ENCODE results near the gene EXOSC9.

The EXOSC9 gene

DNA sequence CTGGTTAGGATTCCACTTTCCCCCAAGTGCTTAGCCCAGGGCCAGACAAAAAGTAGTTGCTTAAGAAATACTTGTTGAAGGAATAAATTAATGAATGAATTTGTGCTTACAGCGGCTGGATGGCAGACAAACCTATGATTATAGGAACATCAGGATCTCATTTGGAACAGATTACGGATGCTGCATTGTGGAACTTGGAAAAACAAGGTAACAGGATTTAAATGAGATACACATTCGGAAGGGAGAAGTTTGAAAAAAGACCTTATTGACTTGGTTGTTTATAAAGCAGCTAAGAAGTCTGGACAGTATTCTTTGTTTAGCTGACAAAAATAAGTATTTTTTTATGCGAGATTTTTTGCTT, 572 bp downstream of the EXOSC9 start:
- peak overlapping the region; percentile 95 for H3K4me3 Mint-ChIP-seq
- H3K4me1 Mint-ChIP-seq, result peaks cover 54% of the 10 kb centered on the region
- no peaks in the 10 kb centered on the region for H3K9me3 Mint-ChIP-seq
- H3K27me3 Mint-ChIP-seq, result no peaks in the 10 kb centered on the region
- H3K27ac Mint-ChIP-seq, result peak overlapping the region; percentile 100
- peaks cover 6% of the 10 kb centered on the region for H3K36me3 Mint-ChIP-seq

DNA sequence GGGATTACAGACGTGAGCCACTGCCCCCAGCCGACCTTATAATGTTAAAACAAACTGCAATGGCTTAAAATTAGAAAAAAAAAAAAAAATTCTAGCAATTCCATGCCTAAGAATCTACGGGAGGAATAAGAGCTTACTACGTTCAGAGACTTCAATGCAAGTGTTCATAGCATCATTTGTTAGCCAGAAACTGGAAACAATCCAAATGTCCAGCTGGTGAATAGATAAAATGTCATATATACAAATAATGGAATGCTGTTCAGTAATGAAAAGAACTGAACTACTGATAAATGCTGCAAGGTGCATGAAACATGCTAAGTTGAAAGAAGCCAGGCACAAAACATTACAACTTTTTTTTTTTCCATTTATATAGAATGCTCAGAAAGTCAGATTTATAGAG, 5.3 kb downstream of the EXOSC9 start:
- Mint-ChIP-seq H3K4me1 (peaks cover 31% of the 10 kb centered on the region), H3K4me3 (no peak overlapping the region), H3K9me3 (no peaks in the 10 kb centered on the region), H3K36me3 (peaks cover 9% of the 10 kb centered on the region), H3K27me3 (no peaks in the 10 kb centered on the region), H3K27ac (no peak overlapping the region)

DNA sequence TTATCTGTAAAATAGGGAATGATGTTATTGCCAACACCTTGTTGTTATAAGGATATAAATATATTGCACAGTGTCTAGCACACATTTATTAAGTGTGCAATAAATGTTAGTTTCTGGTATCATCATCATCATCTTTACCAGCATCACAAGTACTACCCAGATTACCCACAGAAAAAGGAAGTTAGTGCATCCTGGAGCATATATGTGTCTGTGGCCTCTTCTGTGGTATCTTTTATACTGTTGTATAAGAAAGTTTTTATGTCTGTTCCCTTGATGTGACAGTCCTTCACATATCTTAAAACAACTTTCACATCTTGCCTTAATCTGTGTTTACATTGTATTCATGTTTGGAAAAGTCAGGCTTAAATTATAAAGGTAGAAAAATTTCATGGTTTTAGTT, 10.0 kb downstream of the EXOSC9 start:
- Mint-ChIP-seq H3K9me3 (no peaks in the 10 kb centered on the region), H3K36me3 (peaks cover 8% of the 10 kb centered on the region), H3K4me3 (no peak overlapping the region), H3K27ac (no peak overlapping the region), H3K4me1 (peaks cover 6% of the 10 kb centered on the region), H3K27me3 (no peaks in the 10 kb centered on the region)

DNA sequence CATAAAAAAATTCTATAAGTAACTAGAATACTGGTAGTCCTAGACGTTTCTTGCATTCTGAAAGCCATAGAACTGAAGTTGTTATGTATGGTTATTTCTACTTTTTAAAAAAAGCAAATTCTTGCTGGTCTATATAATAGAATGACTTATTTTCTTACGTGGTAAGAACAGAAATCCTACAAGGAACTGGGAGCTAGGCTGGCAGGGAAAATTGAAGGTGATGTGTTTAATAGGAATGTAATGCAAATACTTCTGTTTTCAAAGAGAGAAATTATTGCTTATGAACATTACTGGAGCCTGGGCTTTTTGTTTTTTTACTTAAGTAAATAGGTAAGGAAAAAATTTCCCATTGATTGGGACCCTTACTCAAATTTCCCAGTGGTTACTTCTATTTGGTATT, 13.6 kb downstream of the EXOSC9 start:
- Mint-ChIP-seq H3K4me3 (no peak overlapping the region), H3K27ac (no peak overlapping the region), H3K27me3 (no peaks in the 10 kb centered on the region), H3K36me3 (peaks cover 7% of the 10 kb centered on the region), H3K9me3 (no peaks in the 10 kb centered on the region), H3K4me1 (no peaks in the 10 kb centered on the region)

DNA sequence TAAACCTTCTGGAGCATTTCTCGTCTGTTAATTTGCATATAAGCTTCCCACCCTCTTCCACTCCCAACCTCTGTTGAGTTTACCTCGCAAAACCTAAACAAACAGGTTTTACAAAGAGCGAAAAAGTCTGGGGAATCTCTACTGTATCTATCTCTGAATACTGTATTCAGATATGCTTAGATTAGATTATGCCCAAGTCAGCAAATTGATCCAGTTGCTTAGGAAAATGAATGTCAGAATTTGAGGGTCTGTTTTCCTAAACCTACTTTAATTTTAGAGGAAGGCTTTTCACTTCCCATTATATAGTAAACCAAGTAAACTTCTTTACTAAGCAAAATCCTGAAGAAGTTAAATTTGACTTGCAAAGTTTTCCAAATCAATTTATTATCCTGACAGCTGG, 15.9 kb downstream of the EXOSC9 start:
- no peaks in the 10 kb centered on the region for H3K9me3 Mint-ChIP-seq

DNA sequence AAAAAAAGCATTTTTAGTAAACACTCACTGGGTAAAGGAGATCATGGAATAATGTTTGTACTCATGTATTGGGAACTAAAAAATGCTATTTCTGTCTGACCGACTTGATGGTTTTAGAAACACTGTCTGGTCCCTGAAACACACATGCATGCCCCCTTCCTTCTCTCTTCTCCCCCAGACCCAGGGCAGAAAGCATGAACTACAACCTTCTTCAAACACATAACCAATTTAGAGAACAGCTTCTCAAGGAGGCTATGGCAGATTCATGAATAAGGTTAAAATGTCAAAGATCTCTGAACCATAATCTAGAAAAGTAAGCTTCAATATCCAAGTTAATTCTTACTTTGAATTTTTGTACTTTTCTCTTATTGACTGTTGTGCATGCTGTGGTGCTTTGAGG, 16.6 kb downstream of the EXOSC9 start:
- peaks cover 3% of the 10 kb centered on the region for H3K36me3 Mint-ChIP-seq
- no peak overlapping the region for H3K27ac Mint-ChIP-seq
- H3K9me3 Mint-ChIP-seq, result no peaks in the 10 kb centered on the region
- peaks cover 7% of the 10 kb centered on the region for H3K4me1 Mint-ChIP-seq
- H3K4me3 Mint-ChIP-seq, result no peak overlapping the region
- H3K27me3 Mint-ChIP-seq, result no peaks in the 10 kb centered on the region

More for the DNA sequence above, 15.9 kb downstream of the EXOSC9 start:
- Mint-ChIP-seq H3K36me3 (peaks cover 3% of the 10 kb centered on the region), H3K4me1 (no peaks in the 10 kb centered on the region), H3K27ac (no peak overlapping the region), H3K4me3 (no peak overlapping the region), H3K27me3 (no peaks in the 10 kb centered on the region)

DNA sequence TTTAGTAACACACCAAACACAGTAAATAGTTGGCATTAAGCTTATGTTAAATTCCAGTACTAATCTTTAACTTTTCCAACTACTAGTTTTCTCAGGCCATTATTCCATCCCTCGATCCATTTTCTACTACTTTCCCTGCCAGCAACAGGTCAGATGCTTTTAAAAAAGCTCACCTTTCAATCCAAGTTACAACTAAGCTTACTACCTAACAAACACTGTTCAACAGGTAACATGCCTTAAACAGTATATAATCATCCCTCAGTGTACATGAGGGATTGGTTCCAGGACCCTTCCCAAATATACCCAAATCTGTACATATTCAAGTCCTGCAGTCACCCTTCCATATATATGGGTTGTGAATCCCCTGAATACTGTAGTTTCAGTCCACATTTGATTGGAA, 17.1 kb downstream of the EXOSC9 start:
- no peaks in the 10 kb centered on the region for H3K27me3 Mint-ChIP-seq
- H3K9me3 Mint-ChIP-seq, result no peaks in the 10 kb centered on the region
- peak overlapping the region; percentile 1 for H3K27ac Mint-ChIP-seq
- H3K4me1 Mint-ChIP-seq, result peaks cover 9% of the 10 kb centered on the region
- no peak overlapping the region for H3K4me3 Mint-ChIP-seq
- H3K36me3 Mint-ChIP-seq, result peaks cover 3% of the 10 kb centered on the region

DNA sequence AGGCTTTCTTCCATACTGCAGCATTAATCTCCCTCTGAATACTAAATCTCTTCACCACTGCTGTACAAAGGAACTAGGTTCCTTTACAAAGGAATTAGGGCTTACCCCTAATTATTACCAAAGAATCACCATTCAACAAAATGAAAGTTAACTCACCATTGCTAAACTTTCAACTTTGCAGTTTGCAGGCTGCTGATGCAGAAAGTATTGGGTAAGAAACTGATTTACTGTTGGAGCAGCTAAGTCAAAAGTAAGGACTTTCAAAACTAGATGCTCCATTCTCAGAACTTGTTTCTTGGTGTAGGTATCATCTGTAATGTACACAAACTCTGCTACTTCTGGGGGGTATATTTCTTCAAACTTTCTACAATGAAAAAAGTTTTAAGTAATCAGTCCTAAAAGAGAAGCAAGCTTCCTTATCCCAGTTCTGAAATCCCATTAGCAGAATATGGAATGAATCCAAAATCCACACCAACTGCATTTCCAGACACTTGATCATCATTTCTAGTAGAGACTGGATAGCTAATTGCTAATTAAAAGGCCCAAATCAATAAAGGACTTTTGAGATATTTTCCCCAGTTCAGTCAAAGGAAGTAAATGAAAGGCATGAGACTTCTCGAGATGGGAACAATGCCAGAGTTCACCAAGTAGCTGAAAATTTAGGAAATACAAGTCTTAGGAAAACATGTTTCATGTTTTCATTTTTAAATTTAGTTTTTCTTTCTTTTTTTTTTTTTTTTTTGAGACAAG, 18.3 kb downstream of the EXOSC9 start:
- H3K36me3 Mint-ChIP-seq, result peaks cover 3% of the 10 kb centered on the region
- H3K27ac Mint-ChIP-seq, result peak overlapping the region; percentile 13
- H3K9me3 Mint-ChIP-seq, result no peaks in the 10 kb centered on the region
- H3K27me3 Mint-ChIP-seq, result no peaks in the 10 kb centered on the region
- no peak overlapping the region for H3K4me3 Mint-ChIP-seq
- H3K4me1 Mint-ChIP-seq, result peaks cover 16% of the 10 kb centered on the region

DNA sequence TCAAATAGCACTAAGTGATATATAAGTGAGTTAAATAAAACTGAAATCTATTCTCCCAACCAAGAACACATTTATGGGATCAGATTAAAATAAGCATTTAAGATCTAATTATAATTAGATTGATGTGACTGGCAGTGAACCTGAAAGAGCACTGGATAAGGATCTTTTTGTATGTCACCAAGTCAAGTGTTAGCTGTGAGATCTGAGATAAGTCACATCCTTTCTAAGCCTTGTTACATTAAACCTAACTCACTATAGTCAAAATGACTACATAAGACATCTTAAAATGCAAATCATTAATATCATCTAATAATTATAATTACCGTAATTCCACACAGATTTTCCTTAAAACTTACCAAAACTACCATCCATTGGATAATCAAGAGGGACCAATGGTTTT, 20.9 kb downstream of the EXOSC9 start:
- no peak overlapping the region for H3K27ac Mint-ChIP-seq
- peaks cover 16% of the 10 kb centered on the region for H3K4me1 Mint-ChIP-seq
- no peaks in the 10 kb centered on the region for H3K9me3 Mint-ChIP-seq
- peak overlapping the region; percentile 88 for H3K4me3 Mint-ChIP-seq
- no peaks in the 10 kb centered on the region for H3K36me3 Mint-ChIP-seq
- H3K27me3 Mint-ChIP-seq, result no peaks in the 10 kb centered on the region

DNA sequence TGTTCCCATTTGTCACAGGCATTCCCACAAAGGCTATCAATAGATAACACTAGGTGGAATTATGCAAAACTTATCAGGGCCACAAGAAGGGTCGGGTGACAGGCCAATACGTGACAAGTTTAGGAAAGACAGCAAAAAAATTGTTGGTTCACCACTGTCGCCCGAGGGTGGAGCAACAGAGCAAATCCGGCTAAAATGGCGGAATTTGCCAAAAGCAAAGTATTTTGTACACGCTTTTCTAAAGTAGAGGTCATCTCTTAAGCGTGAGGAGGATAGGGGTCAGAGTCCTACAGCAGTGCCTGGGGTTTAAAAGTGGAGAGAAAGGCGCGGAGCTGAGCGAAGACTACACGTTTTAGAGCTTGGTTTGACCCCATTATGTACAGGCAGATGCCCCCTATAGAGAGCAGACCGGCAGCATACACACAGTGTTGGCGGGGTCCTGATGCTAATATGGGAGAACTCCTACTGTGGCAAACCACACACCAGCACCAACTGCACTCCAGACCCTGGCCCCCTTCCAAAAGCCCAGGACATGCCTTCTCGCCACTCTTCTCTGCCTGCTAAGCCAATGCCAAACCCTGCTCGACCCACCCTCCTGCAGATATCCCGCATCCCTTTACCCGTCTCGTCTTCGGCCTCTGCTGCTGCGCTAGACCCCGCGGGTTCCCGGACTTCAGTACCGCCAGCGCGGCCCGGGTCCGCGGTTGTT, 21.8 kb downstream of the EXOSC9 start:
- no peaks in the 10 kb centered on the region for H3K27me3 Mint-ChIP-seq
- H3K27ac Mint-ChIP-seq, result peak overlapping the region; percentile 95
- H3K4me3 Mint-ChIP-seq, result peak overlapping the region; percentile 88
- no peaks in the 10 kb centered on the region for H3K9me3 Mint-ChIP-seq
- no peaks in the 10 kb centered on the region for H3K36me3 Mint-ChIP-seq
- H3K4me1 Mint-ChIP-seq, result peaks cover 16% of the 10 kb centered on the region

DNA sequence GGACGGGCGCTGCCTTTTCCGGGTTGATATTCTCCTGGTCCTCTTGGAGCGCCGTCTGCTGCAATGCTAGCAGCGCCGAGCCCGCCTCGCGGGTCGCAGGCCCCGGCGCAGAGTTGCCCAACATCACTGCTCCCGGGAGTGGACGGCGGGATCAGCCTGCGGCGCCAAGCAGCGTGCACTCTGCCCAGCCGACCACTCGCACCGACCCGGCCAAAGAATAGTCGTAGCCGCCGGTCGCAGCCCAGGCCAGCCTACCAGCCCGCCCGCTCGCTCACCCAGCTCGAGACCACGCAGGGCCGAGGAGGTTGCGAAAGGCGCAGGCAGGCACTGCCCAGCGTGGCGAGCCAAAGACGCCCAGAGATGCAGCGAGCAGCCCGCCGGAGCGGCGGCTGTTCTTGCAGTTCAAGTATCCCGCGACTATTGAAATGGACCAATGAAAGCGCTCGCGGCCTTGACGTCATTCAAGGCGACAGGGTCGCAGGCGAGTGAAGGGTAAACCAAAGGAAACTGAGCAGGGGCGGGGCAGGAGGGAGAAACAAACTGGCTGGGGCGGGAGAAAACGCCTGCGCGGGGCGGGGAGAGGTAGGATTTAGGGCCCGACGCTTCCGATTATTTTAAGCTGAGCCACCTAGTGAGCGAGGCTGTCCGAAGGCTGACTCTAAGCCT, 22.5 kb downstream of the EXOSC9 start, which contains the start of gene CCNA2:
CCNA2 (minus strand) TSS at position 379 of the 666 bp plus-strand sequence; CDS start at position 124, 255 bp downstream.
- H3K27me3 Mint-ChIP-seq, result no peaks in the 10 kb centered on the region
- H3K27ac Mint-ChIP-seq, result peak within 1 kb of the TSS; percentile 95
- no peaks in the 10 kb centered on the region for H3K36me3 Mint-ChIP-seq
- H3K9me3 Mint-ChIP-seq, result no peaks in the 10 kb centered on the region
- peaks cover 16% of the 10 kb centered on the region for H3K4me1 Mint-ChIP-seq
- peak within 1 kb of the TSS; percentile 88 for H3K4me3 Mint-ChIP-seq

DNA sequence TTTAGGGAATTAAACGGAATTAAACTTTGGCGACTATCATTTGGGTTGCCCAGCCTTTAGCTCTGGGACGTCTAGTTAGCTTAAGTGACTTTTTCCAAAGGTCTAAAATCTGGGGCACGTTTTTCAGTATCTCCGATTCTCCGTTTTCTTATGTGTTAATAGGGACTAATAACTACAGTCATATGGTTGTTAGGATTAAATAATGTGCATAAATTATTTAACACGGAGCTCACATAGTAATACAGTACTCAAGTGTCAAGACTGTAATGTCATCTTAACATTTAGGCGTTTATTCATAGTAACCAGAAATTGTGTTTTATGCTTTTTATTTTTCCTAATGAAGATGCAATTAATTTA, 23.0 kb downstream of the EXOSC9 start:
- no peaks in the 10 kb centered on the region for H3K9me3 Mint-ChIP-seq
- peaks cover 16% of the 10 kb centered on the region for H3K4me1 Mint-ChIP-seq
- peak overlapping the region; percentile 88 for H3K4me3 Mint-ChIP-seq
- H3K27ac Mint-ChIP-seq, result peak overlapping the region; percentile 95
- no peaks in the 10 kb centered on the region for H3K36me3 Mint-ChIP-seq
- no peaks in the 10 kb centered on the region for H3K27me3 Mint-ChIP-seq

DNA sequence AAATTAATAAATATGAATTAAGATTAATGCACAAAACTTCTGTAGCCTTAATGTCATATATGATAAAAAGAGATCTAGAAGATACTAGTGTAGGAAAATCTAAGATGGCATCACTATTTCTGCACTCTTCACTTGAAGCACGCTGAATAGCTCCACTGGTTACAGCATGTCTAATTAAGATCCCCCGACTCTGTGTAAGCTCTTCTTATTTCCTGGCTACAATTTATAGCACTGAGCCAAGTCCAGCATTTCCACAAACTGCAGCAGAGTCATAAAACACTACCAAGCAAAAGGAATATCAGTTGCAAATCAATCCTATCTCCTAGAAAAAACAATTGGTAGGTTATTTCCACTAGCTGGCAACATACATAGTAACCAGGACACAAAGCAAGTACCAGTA, 23.8 kb downstream of the EXOSC9 start:
- H3K4me1 Mint-ChIP-seq, result peaks cover 16% of the 10 kb centered on the region
- H3K9me3 Mint-ChIP-seq, result no peaks in the 10 kb centered on the region
- no peaks in the 10 kb centered on the region for H3K36me3 Mint-ChIP-seq
- H3K4me3 Mint-ChIP-seq, result no peak overlapping the region
- H3K27me3 Mint-ChIP-seq, result no peaks in the 10 kb centered on the region
- no peak overlapping the region for H3K27ac Mint-ChIP-seq

DNA sequence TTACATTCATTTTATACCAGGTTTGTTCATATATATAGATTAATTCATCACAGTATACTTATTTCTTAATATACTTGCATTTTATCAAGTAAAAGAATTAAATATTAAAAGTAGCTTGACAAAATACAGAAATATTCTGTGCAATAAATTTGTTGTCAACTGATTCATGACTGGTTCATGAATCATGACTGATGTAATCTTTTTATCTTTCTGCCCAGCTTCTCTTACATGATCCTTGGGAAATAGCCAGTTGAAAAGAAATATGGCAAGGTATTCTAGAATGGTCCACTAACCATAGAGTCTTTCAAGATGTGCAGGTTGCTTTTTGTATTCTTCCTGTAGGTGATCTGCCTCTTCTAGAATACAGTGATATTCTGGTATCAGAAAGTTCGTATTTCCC, 26.7 kb downstream of the EXOSC9 start:
- Mint-ChIP-seq H3K27ac (no peak overlapping the region), H3K27me3 (no peaks in the 10 kb centered on the region), H3K4me3 (no peak overlapping the region), H3K4me1 (peaks cover 8% of the 10 kb centered on the region), H3K9me3 (no peaks in the 10 kb centered on the region), H3K36me3 (peaks cover under 1% of the 10 kb centered on the region)

DNA sequence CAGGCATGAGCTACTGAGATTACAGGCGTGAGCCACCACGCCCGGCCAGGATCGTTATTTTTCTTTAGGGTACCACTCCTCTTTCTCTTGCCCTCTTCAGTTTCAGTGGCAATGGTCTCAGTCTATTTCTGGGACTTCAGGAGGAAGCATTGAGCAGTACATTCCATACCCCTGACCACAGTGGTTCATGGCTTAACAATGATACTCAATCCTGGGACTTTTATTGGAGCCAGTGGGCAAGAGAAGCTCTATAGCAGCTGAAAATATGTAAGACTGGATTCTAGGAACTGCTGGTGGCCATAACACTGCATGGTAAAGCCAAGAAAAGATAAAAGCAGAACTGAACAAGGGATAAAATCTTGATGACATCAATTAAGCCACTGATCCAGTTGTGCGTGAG, 28.4 kb downstream of the EXOSC9 start:
- Mint-ChIP-seq H3K4me1 (no peaks in the 10 kb centered on the region), H3K27me3 (no peaks in the 10 kb centered on the region), H3K27ac (no peak overlapping the region), H3K9me3 (no peaks in the 10 kb centered on the region), H3K4me3 (no peak overlapping the region), H3K36me3 (peaks cover 1% of the 10 kb centered on the region)

DNA sequence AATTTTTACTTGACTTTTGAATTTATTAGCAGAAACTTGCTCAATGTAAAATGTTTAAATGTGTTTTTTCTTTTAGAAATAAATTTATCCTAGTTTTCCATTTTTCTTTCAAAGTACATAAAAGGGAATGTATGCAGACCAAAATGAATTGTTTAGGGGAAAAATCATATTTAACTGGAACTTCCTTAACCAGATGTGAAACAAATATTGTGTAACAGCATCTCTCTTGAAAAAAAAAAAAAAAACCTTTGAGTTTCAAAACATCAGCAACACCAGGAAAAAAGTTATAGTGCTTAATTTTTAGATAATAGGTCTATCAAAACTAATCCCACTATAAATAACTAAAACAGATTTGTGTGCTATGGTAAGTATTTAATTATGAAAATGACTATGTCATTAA, 37.0 kb downstream of the EXOSC9 start:
- Mint-ChIP-seq H3K4me3 (no peak overlapping the region), H3K9me3 (no peaks in the 10 kb centered on the region), H3K36me3 (peaks cover 18% of the 10 kb centered on the region), H3K27ac (no peak overlapping the region), H3K27me3 (no peaks in the 10 kb centered on the region), H3K4me1 (no peaks in the 10 kb centered on the region)

Measured in activated naive CD4-positive, alpha-beta T cell treated with anti-CD3 and anti-CD28 coated beads, Interleukin-2, amount 50 U/mL, for 24 hours (primary cell).